Measurements from ENCODE around the gene NTNG1.

Gene NTNG1

GRCh38 chr1:107491582-107491981 is 350.7 kb downstream of the NTNG1 start:
- no peaks in the 10 kb centered on the region for H3K36me3 ChIP-seq (ENCODE audit: control insufficient read depth, insufficient read depth, low read length)
- no peak overlapping the region for H3K27ac ChIP-seq (ENCODE audit: low read length)
- no peaks in the 10 kb centered on the region for H3K4me1 ChIP-seq (ENCODE audit: control insufficient read depth, insufficient read depth, low read length)
- DNase-seq (ENCODE audit: low read depth, low spot score): no peak
- no peak overlapping the region for H3K4me3 ChIP-seq (ENCODE audit: low read length)
- no peaks in the 10 kb centered on the region for H3K27me3 ChIP-seq (ENCODE audit: control insufficient read depth, insufficient read depth, low read length)
- WGBS (ENCODE audit: insufficient coverage, insufficient read length): no CpG with 5 or more reads among the region's 4 CpGs
- H3K9me3 ChIP-seq (ENCODE audit: control insufficient read depth, insufficient read depth, low read length): no peaks in the 10 kb centered on the region

- no peaks in the 10 kb centered on the region for H3K36me3 ChIP-seq (ENCODE audit: control insufficient read depth, insufficient read depth, low read length)
- H3K9me3 ChIP-seq (ENCODE audit: control insufficient read depth, insufficient read depth, low read length): no peaks in the 10 kb centered on the region
- H3K27me3 ChIP-seq (ENCODE audit: control insufficient read depth, insufficient read depth, low read length): no peaks in the 10 kb centered on the region
- no peak for DNase-seq (ENCODE audit: low read depth, low spot score)
- no CpG with 5 or more reads among the region's 4 CpGs for WGBS (ENCODE audit: insufficient coverage, insufficient read length)
- no peak overlapping the region for H3K27ac ChIP-seq (ENCODE audit: low read length)
- H3K4me1 ChIP-seq (ENCODE audit: control insufficient read depth, insufficient read depth, low read length): no peaks in the 10 kb centered on the region
- H3K4me3 ChIP-seq (ENCODE audit: low read length): no peak overlapping the region
These were observed 352.4 kb downstream of the NTNG1 start for GRCh38 chr1:107493111-107493716.

- no CpG with 5 or more reads among the region's 6 CpGs for WGBS (ENCODE audit: insufficient coverage, insufficient read length)
- H3K4me3 ChIP-seq (ENCODE audit: low read length): no peak overlapping the region
These were observed 353.2 kb downstream of the NTNG1 start for GRCh38 chr1:107494061-107494460.

GRCh38 chr1:107496002-107496401 is 355.2 kb downstream of the NTNG1 start:
- no peaks in the 10 kb centered on the region for H3K4me1 ChIP-seq (ENCODE audit: control insufficient read depth, insufficient read depth, low read length)
- no peaks in the 10 kb centered on the region for H3K27me3 ChIP-seq (ENCODE audit: control insufficient read depth, insufficient read depth, low read length)
- no CpG with 5 or more reads among the region's 1 CpG for WGBS (ENCODE audit: insufficient coverage, insufficient read length)
- no peak overlapping the region for H3K27ac ChIP-seq (ENCODE audit: low read length)
- no peak for DNase-seq (ENCODE audit: low read depth, low spot score)
- H3K36me3 ChIP-seq (ENCODE audit: control insufficient read depth, insufficient read depth, low read length): no peaks in the 10 kb centered on the region
- no peaks in the 10 kb centered on the region for H3K9me3 ChIP-seq (ENCODE audit: control insufficient read depth, insufficient read depth, low read length)
- no peak overlapping the region for H3K4me3 ChIP-seq (ENCODE audit: low read length)

More at GRCh38 chr1:107494061-107494460, 353.2 kb downstream of the NTNG1 start:
- no peaks in the 10 kb centered on the region for H3K9me3 ChIP-seq (ENCODE audit: control insufficient read depth, insufficient read depth, low read length)
- H3K27ac ChIP-seq (ENCODE audit: low read length): no peak overlapping the region
- H3K36me3 ChIP-seq (ENCODE audit: control insufficient read depth, insufficient read depth, low read length): no peaks in the 10 kb centered on the region
- no peaks in the 10 kb centered on the region for H3K4me1 ChIP-seq (ENCODE audit: control insufficient read depth, insufficient read depth, low read length)
- H3K27me3 ChIP-seq (ENCODE audit: control insufficient read depth, insufficient read depth, low read length): no peaks in the 10 kb centered on the region
- no peak for DNase-seq (ENCODE audit: low read depth, low spot score)

GRCh38 chr1:107499139-107499744 is 358.4 kb downstream of the NTNG1 start:
- Histone ChIP-seq H3K27ac (ENCODE audit: low read length) (no peak overlapping the region), H3K4me3 (ENCODE audit: low read length) (no peak overlapping the region), H3K4me1 (ENCODE audit: control insufficient read depth, insufficient read depth, low read length) (no peaks in the 10 kb centered on the region), H3K36me3 (ENCODE audit: control insufficient read depth, insufficient read depth, low read length) (no peaks in the 10 kb centered on the region), H3K27me3 (ENCODE audit: control insufficient read depth, insufficient read depth, low read length) (no peaks in the 10 kb centered on the region), H3K9me3 (ENCODE audit: control insufficient read depth, insufficient read depth, low read length) (no peaks in the 10 kb centered on the region)
- no peak for DNase-seq (ENCODE audit: low read depth, low spot score)
- WGBS (ENCODE audit: insufficient coverage, insufficient read length): no CpG with 5 or more reads among the region's 4 CpGs

- Histone ChIP-seq H3K4me3 (ENCODE audit: low read length) (no peak overlapping the region), H3K4me1 (ENCODE audit: control insufficient read depth, insufficient read depth, low read length) (no peaks in the 10 kb centered on the region), H3K9me3 (ENCODE audit: control insufficient read depth, insufficient read depth, low read length) (no peaks in the 10 kb centered on the region), H3K27ac (ENCODE audit: low read length) (no peak overlapping the region), H3K36me3 (ENCODE audit: control insufficient read depth, insufficient read depth, low read length) (no peaks in the 10 kb centered on the region), H3K27me3 (ENCODE audit: control insufficient read depth, insufficient read depth, low read length) (no peaks in the 10 kb centered on the region)
- DNase-seq (ENCODE audit: low read depth, low spot score): no peak
- no CpG with 5 or more reads among the region's 6 CpGs for WGBS (ENCODE audit: insufficient coverage, insufficient read length)
These were observed 360.3 kb downstream of the NTNG1 start for GRCh38 chr1:107501081-107501605.

GRCh38 chr1:107510347-107510746 is 369.5 kb downstream of the NTNG1 start:
- Histone ChIP-seq H3K27ac (ENCODE audit: low read length) (no peak overlapping the region), H3K4me1 (ENCODE audit: control insufficient read depth, insufficient read depth, low read length) (no peaks in the 10 kb centered on the region), H3K36me3 (ENCODE audit: control insufficient read depth, insufficient read depth, low read length) (no peaks in the 10 kb centered on the region), H3K4me3 (ENCODE audit: low read length) (no peak overlapping the region), H3K27me3 (ENCODE audit: control insufficient read depth, insufficient read depth, low read length) (no peaks in the 10 kb centered on the region), H3K9me3 (ENCODE audit: control insufficient read depth, insufficient read depth, low read length) (no peaks in the 10 kb centered on the region)
- DNase-seq (ENCODE audit: low read depth, low spot score): no peak
- WGBS (ENCODE audit: insufficient coverage, insufficient read length): no CpG with 5 or more reads among the region's 4 CpGs

GRCh38 chr1:107512836-107513235 is 372.0 kb downstream of the NTNG1 start:
- Histone ChIP-seq H3K4me3 (ENCODE audit: low read length) (no peak overlapping the region), H3K9me3 (ENCODE audit: control insufficient read depth, insufficient read depth, low read length) (no peaks in the 10 kb centered on the region), H3K36me3 (ENCODE audit: control insufficient read depth, insufficient read depth, low read length) (no peaks in the 10 kb centered on the region), H3K27me3 (ENCODE audit: control insufficient read depth, insufficient read depth, low read length) (no peaks in the 10 kb centered on the region), H3K27ac (ENCODE audit: low read length) (no peak overlapping the region), H3K4me1 (ENCODE audit: control insufficient read depth, insufficient read depth, low read length) (no peaks in the 10 kb centered on the region)
- no CpG with 5 or more reads among the region's 2 CpGs for WGBS (ENCODE audit: insufficient coverage, insufficient read length)
- DNase-seq (ENCODE audit: low read depth, low spot score): no peak

- H3K9me3 ChIP-seq (ENCODE audit: control insufficient read depth, insufficient read depth, low read length): no peaks in the 10 kb centered on the region
- DNase-seq (ENCODE audit: low read depth, low spot score): no peak
- no peaks in the 10 kb centered on the region for H3K4me1 ChIP-seq (ENCODE audit: control insufficient read depth, insufficient read depth, low read length)
- no peaks in the 10 kb centered on the region for H3K36me3 ChIP-seq (ENCODE audit: control insufficient read depth, insufficient read depth, low read length)
- no peaks in the 10 kb centered on the region for H3K27me3 ChIP-seq (ENCODE audit: control insufficient read depth, insufficient read depth, low read length)
- no peak overlapping the region for H3K4me3 ChIP-seq (ENCODE audit: low read length)
- no CpG with 5 or more reads among the region's 3 CpGs for WGBS (ENCODE audit: insufficient coverage, insufficient read length)
- H3K27ac ChIP-seq (ENCODE audit: low read length): no peak overlapping the region
These were observed 374.0 kb downstream of the NTNG1 start for GRCh38 chr1:107514841-107515240.

- Histone ChIP-seq H3K4me1 (ENCODE audit: control insufficient read depth, insufficient read depth, low read length) (no peaks in the 10 kb centered on the region), H3K9me3 (ENCODE audit: control insufficient read depth, insufficient read depth, low read length) (no peaks in the 10 kb centered on the region), H3K36me3 (ENCODE audit: control insufficient read depth, insufficient read depth, low read length) (no peaks in the 10 kb centered on the region), H3K4me3 (ENCODE audit: low read length) (no peak overlapping the region), H3K27ac (ENCODE audit: low read length) (no peak overlapping the region), H3K27me3 (ENCODE audit: control insufficient read depth, insufficient read depth, low read length) (no peaks in the 10 kb centered on the region)
- DNase-seq (ENCODE audit: low read depth, low spot score): no peak
- WGBS (ENCODE audit: insufficient coverage, insufficient read length): no CpG with 5 or more reads among the region's 3 CpGs
These were observed 374.9 kb downstream of the NTNG1 start for GRCh38 chr1:107515702-107516101.

- Histone ChIP-seq H3K27me3 (ENCODE audit: control insufficient read depth, insufficient read depth, low read length) (no peaks in the 10 kb centered on the region), H3K27ac (ENCODE audit: low read length) (no peak overlapping the region), H3K4me1 (ENCODE audit: control insufficient read depth, insufficient read depth, low read length) (no peaks in the 10 kb centered on the region), H3K9me3 (ENCODE audit: control insufficient read depth, insufficient read depth, low read length) (no peaks in the 10 kb centered on the region), H3K36me3 (ENCODE audit: control insufficient read depth, insufficient read depth, low read length) (no peaks in the 10 kb centered on the region), H3K4me3 (ENCODE audit: low read length) (no peak overlapping the region)
- no CpG with 5 or more reads among the region's 4 CpGs for WGBS (ENCODE audit: insufficient coverage, insufficient read length)
- DNase-seq (ENCODE audit: low read depth, low spot score): no peak
These were observed 382.2 kb downstream of the NTNG1 start for GRCh38 chr1:107523061-107523460.

All from iPS DF 6.9 (cell line).